GM12872 (cell line): ENCODE data around the gene XYLB.

ENCODE experiments used
- TF ChIP-seq, protein P1 (sequence below): IDR thresholded peaks from 3 replicates; pipeline ENCODE4 v1.5.1; 2011; ENCODE audit warnings: low read depth, mild to moderate bottlenecking, low read length, moderate library complexity; ENCODE audit not compliant: insufficient read depth

Gene XYLB

DNA sequence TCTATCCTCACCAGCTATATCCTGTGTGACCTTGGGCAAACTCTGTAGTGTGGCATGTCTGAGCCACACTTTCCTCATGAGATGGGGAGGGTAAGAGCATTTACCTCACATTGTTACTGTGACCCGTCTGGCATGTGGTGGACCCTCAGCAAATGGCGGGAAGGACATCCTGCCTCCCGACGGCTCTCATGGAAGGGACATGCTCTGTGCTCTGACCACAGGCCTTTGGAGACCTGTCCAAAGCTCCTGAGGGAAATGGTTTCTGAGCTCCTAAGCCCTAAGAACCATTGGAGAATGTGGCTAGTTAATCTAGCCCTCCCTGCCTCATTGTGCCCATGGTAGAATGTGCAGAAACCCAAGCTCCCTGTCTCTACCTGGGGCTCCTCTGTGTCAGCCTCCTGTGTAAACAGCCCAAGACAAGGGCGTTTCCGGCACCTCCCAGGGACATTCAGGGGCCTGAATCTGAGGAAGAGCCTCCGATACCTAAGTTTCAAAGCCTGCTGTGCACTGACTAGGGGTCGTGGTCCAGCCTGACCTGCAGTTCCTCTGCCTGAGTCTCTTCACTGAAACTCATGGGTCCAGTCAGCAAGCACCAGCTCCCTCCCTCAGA lies 29.0 kb downstream of the XYLB start:
- TF ChIP-seq, protein P1, sequence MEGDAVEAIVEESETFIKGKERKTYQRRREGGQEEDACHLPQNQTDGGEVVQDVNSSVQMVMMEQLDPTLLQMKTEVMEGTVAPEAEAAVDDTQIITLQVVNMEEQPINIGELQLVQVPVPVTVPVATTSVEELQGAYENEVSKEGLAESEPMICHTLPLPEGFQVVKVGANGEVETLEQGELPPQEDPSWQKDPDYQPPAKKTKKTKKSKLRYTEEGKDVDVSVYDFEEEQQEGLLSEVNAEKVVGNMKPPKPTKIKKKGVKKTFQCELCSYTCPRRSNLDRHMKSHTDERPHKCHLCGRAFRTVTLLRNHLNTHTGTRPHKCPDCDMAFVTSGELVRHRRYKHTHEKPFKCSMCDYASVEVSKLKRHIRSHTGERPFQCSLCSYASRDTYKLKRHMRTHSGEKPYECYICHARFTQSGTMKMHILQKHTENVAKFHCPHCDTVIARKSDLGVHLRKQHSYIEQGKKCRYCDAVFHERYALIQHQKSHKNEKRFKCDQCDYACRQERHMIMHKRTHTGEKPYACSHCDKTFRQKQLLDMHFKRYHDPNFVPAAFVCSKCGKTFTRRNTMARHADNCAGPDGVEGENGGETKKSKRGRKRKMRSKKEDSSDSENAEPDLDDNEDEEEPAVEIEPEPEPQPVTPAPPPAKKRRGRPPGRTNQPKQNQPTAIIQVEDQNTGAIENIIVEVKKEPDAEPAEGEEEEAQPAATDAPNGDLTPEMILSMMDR, result no peak

GRCh38 chr3:38376098-38376816 lies 29.7 kb downstream of the XYLB start:
- TF ChIP-seq, protein P1, result no peak

DNA sequence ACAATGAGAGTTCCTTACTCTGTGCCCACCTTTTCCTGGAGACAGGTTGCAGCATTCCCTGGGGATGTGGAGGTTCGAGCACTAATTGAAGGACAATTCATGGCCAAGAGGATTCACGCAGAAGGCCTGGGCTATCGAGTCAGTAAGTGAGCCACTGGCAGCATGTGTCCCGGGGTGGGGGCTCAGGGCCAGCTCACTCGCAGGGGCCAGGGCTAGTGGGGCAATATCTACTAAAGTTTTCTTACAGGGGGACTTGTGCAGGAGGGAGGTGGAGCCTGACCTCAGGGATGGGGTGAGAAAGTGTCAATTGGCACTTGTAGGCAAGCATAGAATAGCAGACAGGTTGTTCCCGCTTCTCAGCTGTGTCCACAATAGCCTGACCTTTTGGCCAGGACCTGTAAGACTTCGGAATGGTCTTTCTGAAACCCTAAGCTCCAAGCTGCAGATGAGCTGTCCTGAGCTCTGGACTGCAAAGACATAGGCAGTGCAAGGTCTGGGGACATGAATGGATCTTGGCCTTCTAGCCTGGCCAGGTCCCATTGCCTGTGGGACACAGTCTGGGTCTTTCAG lies 32.7 kb downstream of the XYLB start:
- TF ChIP-seq, protein P1, result no peak

- TF ChIP-seq, protein P1, result no peak
Measured at GRCh38 chr3:38382506-38383080, 36.0 kb downstream of the XYLB start.

GRCh38 chr3:38383156-38383875 lies 36.7 kb downstream of the XYLB start:
- TF ChIP-seq, protein P1, result no peak

- TF ChIP-seq, protein P1, result no peak
Measured at GRCh38 chr3:38386992-38387750, 40.6 kb downstream of the XYLB start.

DNA sequence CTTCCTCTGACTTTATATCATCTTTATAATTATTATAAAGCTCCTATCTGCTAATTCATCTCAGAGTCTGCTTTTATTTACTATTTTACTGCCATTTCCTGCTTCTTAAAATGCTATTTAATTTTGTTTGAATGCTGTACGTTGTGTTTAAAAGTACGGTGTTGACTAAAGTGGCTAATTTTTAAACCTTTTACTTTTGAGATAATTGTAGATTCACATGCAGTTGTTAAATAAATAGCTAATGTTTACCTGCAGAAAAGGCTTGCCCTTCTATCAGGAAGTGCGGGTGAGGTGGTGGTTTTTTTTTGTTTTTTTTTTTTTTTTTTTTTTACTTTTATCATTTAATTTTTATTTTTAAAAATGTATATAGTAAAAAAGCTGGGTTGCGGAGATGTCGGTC lies 41.3 kb downstream of the XYLB start:
- TF ChIP-seq, protein P1, result no peak
